Mucosa of descending colon (tissue), 3 donors: Measurements from ENCODE around the gene DCAF6. TPM values are rescaled to one million over a fixed set of nuclear protein-coding genes. Genes with fewer than 3 reads are reported as not detected.

ENCODE experiments used
- ATAC-seq: fragments of 200-7000 bp; cut with Tn5 transposase; one replicate; pipeline ENCODE4 v1.9.1; 2020; ENCODE audit warnings: mild to moderate bottlenecking, moderate library complexity
- DNase-seq, 3 donors: peaks; one replicate each; pipeline ENCODE4 v3.0.0-alpha.2; 2020
- H3K36me3 ChIP-seq: fragments of 200-600 bp; one replicate; pipeline ENCODE4 v1.8.0; 2021; ENCODE audit warnings: low read depth, mild to moderate bottlenecking
- H3K4me1 ChIP-seq: fragments of 200-600 bp; one replicate; pipeline ENCODE4 v1.8.0; 2021; ENCODE audit warnings: low read depth, mild to moderate bottlenecking
- H3K4me3 ChIP-seq: fragments of 200-600 bp; one replicate; pipeline ENCODE4 v1.8.0; 2021; ENCODE audit warnings: mild to moderate bottlenecking
- H3K9me3 ChIP-seq: fragments of 200-600 bp; one replicate; pipeline ENCODE4 v1.8.0; 2021; ENCODE audit warnings: mild to moderate bottlenecking
- intact Hi-C, 2 donors: fragments of 100-400 bp; cut with DNase I in 1 of 2; cut with micrococcal nuclease in 1 of 2; formaldehyde crosslinking; loops; one replicate each; pipeline versions ENCODE4 v1.11.0 to v1.11.1; 2022; cut with DNase I, micrococcal nuclease
- microRNA-seq: library from miRNA; unstranded; fragments of <30 nt; microRNA quantifications from one replicate; pipeline ENCODE4, GENCODE V29; 2019
- total RNA-seq, 3 donors: library from RNA; stranded (reverse); fragmentation: NEBNext Ultra II Directional in 2 of 3; extraction: Animal tissue kit (Norgen Biotek cat#: 25700) in 2 of 3; gene quantifications; one replicate each; pipeline versions ENCODE4 v1.2.1 to v1.2.4, GENCODE V29; 2021 to 2023
- TF ChIP-seq, protein P1 (sequence below): fragments of 200-600 bp; IDR thresholded peaks from one replicate; pipeline ENCODE4 v1.8.0; 2022; ENCODE audit warnings: antibody characterized with exemption, mild to moderate bottlenecking
- donor health status: DM: no; HTN: no; CAD: no; lungs with moderate emphysema.
- donor health status: DM: no; HTN: no; CAD: no.
- donor health status: DM: no; HTN: yes; CAD: no.

The DCAF6 gene
- total RNA-seq, 3 donors from 2014 or later = 57.1 to 71.7 (median 62.2) TPM

DNA sequence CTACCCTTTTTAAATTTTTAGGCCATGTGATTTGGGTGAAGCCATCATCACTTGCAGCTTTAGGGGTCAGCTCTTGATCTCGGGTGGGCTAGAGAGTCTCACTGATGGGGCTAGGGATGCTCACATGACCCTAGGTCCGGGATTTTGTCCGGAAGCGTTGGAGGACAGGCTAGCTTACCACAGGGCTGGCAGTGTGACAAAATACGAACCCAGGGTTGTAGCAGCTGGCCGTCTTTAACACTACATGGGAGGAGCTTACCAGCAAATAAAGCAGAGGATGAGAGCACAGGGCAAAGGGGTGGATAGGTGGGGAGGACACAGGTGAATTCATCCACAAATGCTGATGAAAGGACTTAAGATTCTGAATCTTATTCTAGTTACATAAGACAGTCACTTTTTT is 178.4 kb downstream of the DCAF6 start:
- no peaks in the 10 kb centered on the region for H3K36me3 ChIP-seq
- peak in 1 of 3 donors; percentile 34 for DNase-seq
- TF ChIP-seq, protein P1, sequence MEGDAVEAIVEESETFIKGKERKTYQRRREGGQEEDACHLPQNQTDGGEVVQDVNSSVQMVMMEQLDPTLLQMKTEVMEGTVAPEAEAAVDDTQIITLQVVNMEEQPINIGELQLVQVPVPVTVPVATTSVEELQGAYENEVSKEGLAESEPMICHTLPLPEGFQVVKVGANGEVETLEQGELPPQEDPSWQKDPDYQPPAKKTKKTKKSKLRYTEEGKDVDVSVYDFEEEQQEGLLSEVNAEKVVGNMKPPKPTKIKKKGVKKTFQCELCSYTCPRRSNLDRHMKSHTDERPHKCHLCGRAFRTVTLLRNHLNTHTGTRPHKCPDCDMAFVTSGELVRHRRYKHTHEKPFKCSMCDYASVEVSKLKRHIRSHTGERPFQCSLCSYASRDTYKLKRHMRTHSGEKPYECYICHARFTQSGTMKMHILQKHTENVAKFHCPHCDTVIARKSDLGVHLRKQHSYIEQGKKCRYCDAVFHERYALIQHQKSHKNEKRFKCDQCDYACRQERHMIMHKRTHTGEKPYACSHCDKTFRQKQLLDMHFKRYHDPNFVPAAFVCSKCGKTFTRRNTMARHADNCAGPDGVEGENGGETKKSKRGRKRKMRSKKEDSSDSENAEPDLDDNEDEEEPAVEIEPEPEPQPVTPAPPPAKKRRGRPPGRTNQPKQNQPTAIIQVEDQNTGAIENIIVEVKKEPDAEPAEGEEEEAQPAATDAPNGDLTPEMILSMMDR = no peak
- intact Hi-C loops = no loop called here
- peak; percentile 61 for ATAC-seq
- H3K9me3 ChIP-seq = no peaks in the 10 kb centered on the region
- H3K4me1 ChIP-seq = peaks cover 6% of the 10 kb centered on the region
- H3K4me3 ChIP-seq = no peak overlapping the region

DNA sequence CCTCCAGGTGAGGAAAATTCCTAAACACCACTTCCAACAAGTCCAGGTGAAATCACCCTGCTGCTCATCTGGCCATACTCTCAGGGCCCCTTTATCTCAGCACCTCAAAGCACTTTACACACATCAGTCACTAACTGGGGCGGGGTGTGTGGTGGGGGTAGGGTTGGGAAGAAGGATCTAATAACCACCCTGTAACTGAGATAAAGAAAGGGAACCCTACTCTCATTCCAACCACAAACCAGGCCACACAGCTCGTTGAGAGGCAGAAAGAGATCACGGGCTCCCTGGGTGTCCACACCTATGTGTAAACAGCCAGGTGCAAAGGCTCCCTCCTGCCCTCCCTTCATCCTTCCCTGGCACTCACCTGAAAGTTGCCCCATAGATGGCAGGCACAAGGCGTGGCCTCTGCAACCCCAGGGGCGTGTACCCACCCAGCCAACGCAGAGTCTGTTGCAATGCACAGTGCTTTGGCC is 179.9 kb downstream of the DCAF6 start:
- DNase-seq (peak; percentile 62 to 71 (median 69)), ATAC-seq (peak; percentile 94)
- intact Hi-C loops = no loop called here
- TF ChIP-seq, protein P1 = no peak
- H3K36me3 ChIP-seq = no peaks in the 10 kb centered on the region
- H3K4me1 ChIP-seq = peaks cover 6% of the 10 kb centered on the region
- H3K9me3 ChIP-seq = no peaks in the 10 kb centered on the region
- H3K4me3 ChIP-seq = no peak overlapping the region

DNA sequence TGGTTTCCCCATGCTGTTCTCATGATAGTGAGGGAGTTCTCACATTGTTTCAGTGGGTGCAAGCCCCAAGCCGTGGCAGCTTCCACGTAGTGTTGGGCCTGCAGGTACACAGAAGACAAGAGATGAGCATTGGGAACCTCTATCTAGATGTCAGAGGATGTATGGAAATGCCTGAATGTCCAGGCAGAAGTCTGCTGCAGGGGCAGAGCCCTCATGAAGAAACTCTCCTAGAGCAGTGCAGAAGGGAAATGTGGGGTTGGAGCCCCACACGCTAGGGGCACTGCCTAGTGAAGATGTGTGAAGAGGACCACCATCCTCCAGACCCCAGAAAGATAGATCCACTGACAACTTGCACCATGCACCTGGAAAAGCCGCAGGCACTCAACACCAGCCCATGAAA is 183.3 kb downstream of the DCAF6 start:
- H3K9me3 ChIP-seq = no peaks in the 10 kb centered on the region
- intact Hi-C loops = no loop called here
- H3K4me3 ChIP-seq = no peak overlapping the region
- peaks cover 6% of the 10 kb centered on the region for H3K4me1 ChIP-seq
- TF ChIP-seq, protein P1 = no peak
- H3K36me3 ChIP-seq = no peaks in the 10 kb centered on the region
- DNase-seq (no peak), ATAC-seq (no peak)

DNA sequence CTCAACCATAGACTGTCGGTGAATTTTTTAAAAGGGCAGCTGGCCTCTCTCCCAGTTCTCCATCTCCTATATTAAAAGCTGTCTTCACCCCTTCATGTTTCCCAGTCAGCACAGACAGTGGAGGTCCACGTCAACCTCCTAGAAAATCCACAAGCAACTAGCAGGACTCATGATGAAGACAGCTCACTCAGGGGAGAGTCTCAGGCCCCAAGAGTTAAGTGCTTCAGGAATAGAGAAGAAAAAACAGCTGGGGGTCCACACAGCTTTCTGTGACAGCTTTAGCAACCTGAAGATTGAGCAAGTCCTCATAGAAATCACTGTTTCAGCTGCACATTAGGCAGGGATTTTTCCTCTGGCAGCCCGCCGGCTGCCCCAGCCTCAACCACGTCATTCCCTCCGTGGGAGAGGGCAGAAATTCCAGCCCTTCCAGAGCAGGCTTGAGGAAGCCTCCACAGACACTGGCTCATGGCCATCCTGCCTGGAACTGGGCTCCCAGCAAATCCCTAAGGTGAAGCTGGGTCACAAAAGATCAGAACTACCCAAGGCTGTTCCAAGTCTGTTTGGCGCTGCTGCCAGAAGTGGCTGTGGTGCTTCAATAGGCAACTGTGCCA is 185.0 kb downstream of the DCAF6 start:
- TF ChIP-seq, protein P1 = no peak
- ATAC-seq = peak; percentile 53

DNA sequence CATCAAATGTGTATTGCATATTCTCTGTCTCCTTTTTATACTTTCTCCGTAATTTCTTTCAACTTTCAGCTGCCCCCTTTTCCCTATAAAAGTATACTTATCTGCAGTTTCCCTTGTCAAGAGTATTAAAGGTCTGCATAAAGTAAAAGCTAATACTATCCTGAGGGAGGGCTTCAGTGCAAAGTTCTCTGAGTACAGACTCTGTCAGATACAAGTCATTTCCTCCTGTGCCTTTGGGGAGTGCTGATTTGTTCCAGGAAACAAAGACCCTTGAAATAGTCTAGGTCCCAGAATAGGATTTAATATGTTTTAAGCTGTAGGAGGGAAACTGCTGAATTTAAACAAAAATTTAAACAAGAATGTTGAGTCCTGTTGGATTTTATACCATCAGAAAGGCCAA is 188.6 kb downstream of the DCAF6 start:
- DNase-seq = no peak
- H3K9me3 ChIP-seq = no peaks in the 10 kb centered on the region

More for the DNA sequence above, 185.0 kb downstream of the DCAF6 start:
- Histone ChIP-seq H3K9me3 (no peaks in the 10 kb centered on the region), H3K4me1 (no peaks in the 10 kb centered on the region), H3K4me3 (no peak overlapping the region), H3K36me3 (no peaks in the 10 kb centered on the region)
- intact Hi-C loops = no loop called here
- peak; percentile 42 to 71 (median 45) for DNase-seq

More for the DNA sequence above, 188.6 kb downstream of the DCAF6 start:
- TF ChIP-seq, protein P1 = no peak
- no peak for ATAC-seq
- Histone ChIP-seq H3K36me3 (no peaks in the 10 kb centered on the region), H3K4me3 (no peak overlapping the region), H3K4me1 (no peaks in the 10 kb centered on the region)
- intact Hi-C loops = no loop called here

Small RNA genes lying within 50 kb of the gene (microRNA-seq; reads per million reads assigned to microRNA genes)
- not detected for gene MIR1255B2

Other genes with a start within 250 kb of the DCAF6 start
- 100 to 1,000 TPM in 2 of 3 donors, 10 to 100 TPM in 1; 95.6 to 117 (median 103) TPM for gene MPZL1, start 214.7 kb upstream of the DCAF6 start, total RNA-seq
- gene ADCY10, start 22.5 kb upstream of the DCAF6 start, total RNA-seq = under 1 TPM; 0.07 to 0.49 (median 0.28) TPM
- gene MPC2, start 389 bp downstream of the DCAF6 start, total RNA-seq = 100 to 1,000 TPM in 2 of 3 donors, 10 to 100 TPM in 1; 95.5 to 163 (median 134) TPM
- gene GPR161, start 200.2 kb downstream of the DCAF6 start, total RNA-seq = 10 to 100 TPM in 1 of 3 donors, 1 to 10 TPM in 2; 2.2 to 13.1 (median 4.2) TPM
- 10 to 100 TPM; 30.1 to 37.4 (median 33.5) TPM for gene TIPRL, start 242.3 kb downstream of the DCAF6 start, total RNA-seq